Natural killer cell treated with Interleukin-12 subunit alpha and Interleukin-12 subunit beta and Interleukin-15 and Interleukin-18, amount 100 ng/mL, for 72 hours (primary cell): ENCODE results near the gene CSF1. TPM values are rescaled to one million over a fixed set of nuclear protein-coding genes. Genes with fewer than 3 reads are reported as not detected.
"Not testable (repeated sequence)": the region's sequence is repeated elsewhere in the genome, so short reads cannot be mapped to it uniquely, and the experiment has no call there.

Source experiments
- ATAC-seq, 2 donors: fragments of 150-1000 bp; cut with Tn5 transposase in 1 of 2; sonication (Bioruptor Pico), chemical (Tn5 transposase) in 1 of 2; 2 replicates each; pipeline ENCODE4 v1.10.0; 2021
- DNase-seq: peaks from one replicate; pipeline ENCODE4 v3.0.0; 2022; ENCODE audit warnings: low spot score
- H3K27ac Mint-ChIP-seq, 2 donors: 1 replicate in 1 of 2; 2 replicates in 1 of 2; pipeline ENCODE4 v1.8.0; 2022; ENCODE audit warnings: mixed read lengths in 2 of 2, mild to moderate bottlenecking in 1 of 2, moderate library complexity in 1 of 2
- H3K27me3 Mint-ChIP-seq, 2 donors: 1 replicate in 1 of 2; 2 replicates in 1 of 2; pipeline ENCODE4 v1.8.0; 2022; ENCODE audit warnings: mixed read lengths in 2 of 2
- H3K36me3 Mint-ChIP-seq: one replicate; pipeline ENCODE4 v1.8.0; 2022; ENCODE audit warnings: mixed read lengths
- H3K4me1 Mint-ChIP-seq, 2 donors: 1 replicate in 1 of 2; 2 replicates in 1 of 2; pipeline ENCODE4 v1.8.0; 2022; ENCODE audit warnings: low read depth in 2 of 2, mixed read lengths in 2 of 2, mild to moderate bottlenecking in 1 of 2
- H3K4me3 Mint-ChIP-seq: one replicate; pipeline ENCODE4 v1.8.0; 2022; ENCODE audit warnings: mixed read lengths
- H3K9me3 Mint-ChIP-seq: 2 replicates; pipeline ENCODE4 v1.8.0; 2022; ENCODE audit warnings: mixed read lengths
- total RNA-seq, 2 donors: library from RNA; stranded (reverse); gene quantifications; one replicate each; pipeline ENCODE4 v1.2.3, GENCODE V29; 2022

CSF1 gene
- 10 to 100 TPM in 1 of 2 donors, 1 to 10 TPM in 1; 5.6 to 24.1 TPM for total RNA-seq

- H3K36me3 Mint-ChIP-seq: no peaks in the 10 kb centered on the region
- H3K27ac Mint-ChIP-seq: peak within 1 kb of the TSS; percentile 59 to 69
- peak; percentile 68 to 76 for ATAC-seq
- peak; percentile 65 for DNase-seq
- H3K4me3 Mint-ChIP-seq: peak within 1 kb of the TSS; percentile 87
- H3K9me3 Mint-ChIP-seq: no peaks in the 10 kb centered on the region
- peaks cover 36 to 53% of the 10 kb centered on the region in 2 donors for H3K4me1 Mint-ChIP-seq
- H3K27me3 Mint-ChIP-seq: peaks cover 41 to 55% of the 10 kb centered on the region in 2 donors
These were observed at the start of gene CSF1 for GRCh38 chr1:109910123-109910962. CSF1 (plus strand) TSS chr1:109910849; CDS start chr1:109911024, 175 bp downstream.

- not testable (repeated sequence) for H3K4me3 Mint-ChIP-seq, H3K9me3 Mint-ChIP-seq, H3K4me1 Mint-ChIP-seq, DNase-seq, ATAC-seq, H3K27ac Mint-ChIP-seq
- Mint-ChIP-seq H3K36me3 (peaks cover 11% of the 10 kb centered on the region), H3K27me3 (peaks cover 29 to 30% of the 10 kb centered on the region in 2 donors)
These were observed 49.0 kb upstream of the CSF1 start for GRCh38 chr1:109861616-109862015.

- peaks cover 11% of the 10 kb centered on the region for H3K36me3 Mint-ChIP-seq
- H3K4me3 Mint-ChIP-seq: no peak overlapping the region
- peaks cover 0 to 6% of the 10 kb centered on the region in 2 donors for H3K4me1 Mint-ChIP-seq
- DNase-seq (no peak), ATAC-seq (no peak)
- peaks cover 18 to 22% of the 10 kb centered on the region in 2 donors for H3K27me3 Mint-ChIP-seq
- H3K27ac Mint-ChIP-seq: no peak overlapping the region
- H3K9me3 Mint-ChIP-seq: no peaks in the 10 kb centered on the region
These were observed 47.0 kb upstream of the CSF1 start for GRCh38 chr1:109863667-109864046.

GRCh38 chr1:109864047-109864822 lies 46.4 kb upstream of the CSF1 start:
- Mint-ChIP-seq H3K27ac (no peak overlapping the region), H3K9me3 (no peaks in the 10 kb centered on the region), H3K27me3 (peaks cover 13 to 17% of the 10 kb centered on the region in 2 donors), H3K36me3 (peaks cover 11% of the 10 kb centered on the region), H3K4me1 (peaks cover 0 to 6% of the 10 kb centered on the region in 2 donors), H3K4me3 (no peak overlapping the region)
- no peak for DNase-seq
- ATAC-seq: peak in 1 of 2 donors; percentile 56

- Mint-ChIP-seq H3K36me3 (peaks cover 5% of the 10 kb centered on the region), H3K9me3 (no peaks in the 10 kb centered on the region), H3K4me3 (no peak overlapping the region), H3K4me1 (peaks cover 0 to 6% of the 10 kb centered on the region in 2 donors), H3K27ac (no peak overlapping the region), H3K27me3 (peaks cover 5 to 9% of the 10 kb centered on the region in 2 donors)
- DNase-seq (no peak), ATAC-seq (no peak)
These were observed 45.6 kb upstream of the CSF1 start for GRCh38 chr1:109864930-109865612.

GRCh38 chr1:109866071-109866470 lies 44.6 kb upstream of the CSF1 start:
- H3K36me3 Mint-ChIP-seq: no peaks in the 10 kb centered on the region
- no peak overlapping the region for H3K27ac Mint-ChIP-seq
- no peaks in the 10 kb centered on the region for H3K9me3 Mint-ChIP-seq
- DNase-seq: no peak
- H3K4me3 Mint-ChIP-seq: no peak overlapping the region
- H3K4me1 Mint-ChIP-seq: peaks cover 0 to 6% of the 10 kb centered on the region in 2 donors
- peaks cover 0 to 3% of the 10 kb centered on the region in 2 donors for H3K27me3 Mint-ChIP-seq
- no peak for ATAC-seq

- DNase-seq: no peak
- peak in 1 of 2 donors; percentile 45 for ATAC-seq
- H3K27ac Mint-ChIP-seq: no peak overlapping the region
- no peaks in the 10 kb centered on the region for H3K36me3 Mint-ChIP-seq
- no peaks in the 10 kb centered on the region for H3K9me3 Mint-ChIP-seq
- peaks cover 15 to 19% of the 10 kb centered on the region in 2 donors for H3K27me3 Mint-ChIP-seq
- no peaks in the 10 kb centered on the region for H3K4me1 Mint-ChIP-seq
- no peak overlapping the region for H3K4me3 Mint-ChIP-seq
These were observed 37.1 kb upstream of the CSF1 start for GRCh38 chr1:109873278-109874175.

GRCh38 chr1:109874445-109874844 lies 36.2 kb upstream of the CSF1 start:
- Mint-ChIP-seq H3K9me3 (no peaks in the 10 kb centered on the region), H3K4me3 (no peak overlapping the region), H3K27me3 (peaks cover 15 to 19% of the 10 kb centered on the region in 2 donors), H3K4me1 (no peaks in the 10 kb centered on the region), H3K36me3 (no peaks in the 10 kb centered on the region), H3K27ac (no peak overlapping the region)
- DNase-seq (no peak), ATAC-seq (no peak)

GRCh38 chr1:109875874-109876273 lies 34.8 kb upstream of the CSF1 start:
- Mint-ChIP-seq H3K4me1 (no peaks in the 10 kb centered on the region), H3K27ac (no peak overlapping the region), H3K36me3 (no peaks in the 10 kb centered on the region), H3K4me3 (no peak overlapping the region), H3K9me3 (no peaks in the 10 kb centered on the region), H3K27me3 (peaks cover 15 to 19% of the 10 kb centered on the region in 2 donors)
- no peak for DNase-seq
- ATAC-seq: no peak

- H3K4me1 Mint-ChIP-seq: no peaks in the 10 kb centered on the region
- H3K27me3 Mint-ChIP-seq: peaks cover 15 to 19% of the 10 kb centered on the region in 2 donors
- H3K27ac Mint-ChIP-seq: no peak overlapping the region
- no peak overlapping the region for H3K4me3 Mint-ChIP-seq
- H3K36me3 Mint-ChIP-seq: no peaks in the 10 kb centered on the region
- no peaks in the 10 kb centered on the region for H3K9me3 Mint-ChIP-seq
- ATAC-seq (no peak), DNase-seq (no peak)
These were observed 33.9 kb upstream of the CSF1 start for GRCh38 chr1:109876617-109877316.

- DNase-seq: no peak
- no peak overlapping the region for H3K27ac Mint-ChIP-seq
- H3K9me3 Mint-ChIP-seq: no peaks in the 10 kb centered on the region
- peaks cover 15 to 19% of the 10 kb centered on the region in 2 donors for H3K27me3 Mint-ChIP-seq
- no peaks in the 10 kb centered on the region for H3K4me1 Mint-ChIP-seq
- no peak overlapping the region for H3K4me3 Mint-ChIP-seq
- no peaks in the 10 kb centered on the region for H3K36me3 Mint-ChIP-seq
- ATAC-seq: no peak
These were observed 33.3 kb upstream of the CSF1 start for GRCh38 chr1:109877317-109877771.

GRCh38 chr1:109877776-109878175 lies 32.9 kb upstream of the CSF1 start:
- H3K27ac Mint-ChIP-seq: no peak overlapping the region
- H3K27me3 Mint-ChIP-seq: peaks cover 15 to 19% of the 10 kb centered on the region in 2 donors
- H3K9me3 Mint-ChIP-seq: no peaks in the 10 kb centered on the region
- no peaks in the 10 kb centered on the region for H3K36me3 Mint-ChIP-seq
- ATAC-seq (peak in 1 of 2 donors; percentile 18), DNase-seq (no peak)
- H3K4me1 Mint-ChIP-seq: no peaks in the 10 kb centered on the region
- H3K4me3 Mint-ChIP-seq: no peak overlapping the region
